Hippocampal formation (tissue), 2 donors: Measurements from ENCODE around the gene BBS4.

Experiments
- DNase-seq, 2 donors: peaks; one replicate each; lab custom pipeline; 2025; lab: John Stamatoyannopoulos, UW

Gene BBS4

DNA sequence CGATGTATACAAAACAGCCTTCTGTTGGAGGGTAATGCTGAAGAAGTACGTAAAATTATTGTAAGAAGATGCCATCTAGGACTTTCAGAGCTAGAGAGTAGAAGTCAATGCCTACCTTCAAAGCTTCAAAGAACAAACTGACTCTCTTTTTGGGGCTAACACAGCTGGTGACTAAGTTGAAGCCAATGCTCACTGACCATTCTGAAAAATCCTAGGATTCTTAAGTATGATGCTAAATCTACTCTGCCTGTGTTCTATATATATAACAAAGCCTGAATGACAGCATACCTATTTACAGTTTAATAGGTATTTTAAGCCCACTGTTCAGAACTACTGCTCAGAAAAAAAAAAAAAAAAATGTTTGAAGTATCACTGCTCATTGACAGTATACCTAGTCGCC, 78.6 kb downstream of the BBS4 start:
- DNase-seq: no peak

DNA sequence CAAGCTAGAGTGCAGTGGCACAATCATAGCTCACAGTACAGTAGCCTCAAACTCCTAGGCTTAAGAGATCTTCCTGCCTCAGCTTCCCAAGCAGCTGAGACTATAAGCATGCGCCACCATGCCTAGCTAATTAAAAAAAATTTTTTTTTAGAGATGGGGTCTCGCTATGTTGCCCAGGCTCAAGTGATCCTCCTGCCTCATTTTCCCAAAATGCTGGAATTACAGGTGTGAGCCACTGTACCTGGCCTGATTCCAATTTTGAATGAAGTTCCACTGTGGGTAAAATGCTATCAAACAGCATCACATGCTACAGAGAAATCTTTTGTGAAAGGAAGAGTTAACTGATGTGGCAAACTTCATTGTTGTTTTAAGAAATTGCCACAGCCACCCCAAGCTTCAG, 80.0 kb downstream of the BBS4 start:
- DNase-seq: no peak

DNA sequence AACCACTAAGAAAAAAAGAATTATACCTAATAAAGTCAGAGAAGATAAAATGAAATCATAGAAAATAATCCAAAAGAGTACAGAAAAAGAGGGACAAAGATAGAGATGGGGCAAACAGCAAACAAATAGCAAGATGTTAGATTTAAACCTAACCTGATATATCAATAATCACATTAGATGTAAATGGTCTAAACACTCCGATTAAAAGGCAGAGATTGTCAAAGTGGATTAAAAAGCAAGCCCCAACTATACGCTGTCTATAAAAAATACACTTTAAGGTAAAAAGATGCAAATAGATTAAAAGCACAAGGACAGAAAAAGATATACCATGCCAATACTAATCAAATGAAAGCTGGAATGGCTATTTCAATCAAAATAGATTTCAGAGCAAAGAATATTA, 80.8 kb downstream of the BBS4 start:
- no peak for DNase-seq

DNA sequence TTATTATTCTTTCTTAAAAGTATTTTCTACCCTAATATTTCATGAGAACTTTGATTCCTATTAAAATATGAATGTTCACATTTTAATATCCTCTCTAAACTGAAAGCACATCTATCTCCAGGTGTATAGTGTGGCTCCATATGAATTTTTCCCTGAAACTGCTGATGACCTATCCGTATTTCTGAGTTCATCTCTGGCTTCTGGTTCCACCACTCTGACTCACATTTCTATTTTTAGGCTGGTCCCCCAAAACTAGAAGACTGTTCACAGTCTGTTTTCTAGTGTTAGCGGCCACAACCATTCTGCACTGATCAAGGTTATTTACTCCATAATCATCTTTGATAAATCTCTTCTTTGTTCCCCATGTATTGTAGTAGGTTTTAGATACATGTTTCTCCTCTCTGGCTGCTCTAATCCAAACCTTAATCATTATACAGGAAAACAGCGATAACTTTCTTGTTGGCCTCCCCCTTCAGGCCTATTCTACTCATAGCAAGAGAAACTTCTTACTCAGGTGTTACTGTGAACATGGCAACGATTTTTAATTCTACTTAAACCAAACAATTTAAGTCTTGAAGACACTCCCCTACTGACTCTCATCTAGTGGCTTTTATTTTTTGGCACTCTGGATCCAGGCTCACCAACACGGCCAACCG, 84.8 kb downstream of the BBS4 start:
- DNase-seq: no peak

DNA sequence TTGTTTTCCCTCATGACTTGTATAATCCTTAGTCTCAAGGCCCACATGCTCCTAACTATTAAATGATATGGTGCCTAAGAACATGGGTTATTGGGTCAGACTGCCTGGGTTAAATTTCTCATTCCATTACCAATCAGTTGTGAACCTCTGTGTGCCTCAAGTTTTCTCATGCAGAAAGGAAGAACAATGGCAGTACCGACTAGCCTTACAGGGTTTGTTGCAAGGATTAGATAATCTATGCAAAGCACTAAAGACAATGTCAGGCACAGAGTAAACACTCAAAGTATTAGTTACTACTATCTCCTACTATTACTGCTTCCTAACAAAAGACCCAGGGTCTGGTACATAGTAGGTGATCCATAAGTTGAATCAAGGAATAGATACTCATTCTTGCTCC, 85.3 kb downstream of the BBS4 start:
- no peak for DNase-seq

DNA sequence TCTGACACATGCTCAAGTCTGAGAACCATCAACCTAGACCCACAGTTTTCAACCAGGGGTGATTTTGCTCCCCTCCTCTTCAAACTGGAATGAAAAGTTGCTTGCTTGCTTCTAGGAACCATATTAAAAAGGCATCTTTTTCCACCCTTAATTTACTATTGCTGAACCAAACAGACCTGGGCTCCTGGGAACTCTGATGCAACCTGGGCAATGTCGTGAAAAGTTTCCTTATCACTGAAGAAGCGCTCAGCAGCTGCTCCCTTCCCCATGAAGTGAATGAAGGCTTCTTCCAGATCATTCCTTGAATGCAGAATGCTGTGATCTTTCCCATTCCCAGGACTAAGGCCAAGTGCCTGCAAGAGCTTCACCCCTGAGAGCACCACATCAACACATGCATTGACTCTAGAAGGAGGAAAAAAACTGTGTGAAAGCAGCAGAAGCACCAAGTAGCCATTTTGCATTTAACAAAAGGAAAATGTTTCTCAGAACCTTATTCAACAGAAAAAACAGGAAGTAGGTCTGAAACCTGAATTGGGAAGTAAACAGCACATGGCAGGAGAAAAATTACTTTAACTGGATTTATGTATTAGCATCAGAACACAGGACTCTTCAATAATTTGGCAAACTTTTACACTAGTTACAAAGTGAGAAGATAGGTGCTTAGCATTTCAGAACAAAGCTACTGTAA, 88.8 kb downstream of the BBS4 start:
- DNase-seq: no peak

DNA sequence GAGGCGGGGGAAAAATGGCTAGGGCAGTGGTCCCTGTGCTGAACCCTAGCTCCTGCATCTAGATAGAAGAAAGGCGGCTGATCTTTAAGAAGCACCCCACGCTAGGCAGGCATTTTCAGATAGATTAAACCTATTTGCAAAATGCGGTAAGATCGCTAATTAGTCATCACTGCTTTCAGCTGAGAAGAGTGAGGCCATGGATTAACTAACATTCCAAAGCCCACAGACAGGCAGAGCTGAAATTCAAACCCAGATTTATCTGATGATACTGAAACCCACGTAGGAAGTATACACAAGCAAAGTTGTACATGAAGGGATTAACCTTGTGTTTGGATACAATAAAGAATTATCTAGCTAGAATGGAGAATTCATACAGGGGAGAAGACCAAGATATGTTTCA, 92.8 kb downstream of the BBS4 start:
- no peak for DNase-seq

DNA sequence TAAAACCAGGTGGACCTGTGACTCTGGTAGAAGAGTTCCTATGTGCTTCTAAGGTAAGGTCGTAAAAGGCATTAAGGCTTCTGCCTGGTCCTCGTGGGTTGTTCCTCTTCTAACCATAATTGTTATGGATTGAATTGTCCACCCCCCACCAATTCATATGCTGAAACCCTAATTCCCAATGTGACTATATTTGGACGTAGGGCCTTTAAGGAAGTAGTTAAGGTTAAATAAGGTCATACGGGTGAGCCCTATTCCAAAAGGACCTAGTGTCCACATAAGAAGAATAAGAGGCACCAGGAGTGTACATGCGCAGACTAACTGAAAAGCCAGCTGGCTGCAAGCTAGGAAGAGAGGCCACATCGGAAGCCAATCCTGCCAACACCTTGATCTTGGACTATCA, 95.6 kb downstream of the BBS4 start:
- DNase-seq: no peak

DNA sequence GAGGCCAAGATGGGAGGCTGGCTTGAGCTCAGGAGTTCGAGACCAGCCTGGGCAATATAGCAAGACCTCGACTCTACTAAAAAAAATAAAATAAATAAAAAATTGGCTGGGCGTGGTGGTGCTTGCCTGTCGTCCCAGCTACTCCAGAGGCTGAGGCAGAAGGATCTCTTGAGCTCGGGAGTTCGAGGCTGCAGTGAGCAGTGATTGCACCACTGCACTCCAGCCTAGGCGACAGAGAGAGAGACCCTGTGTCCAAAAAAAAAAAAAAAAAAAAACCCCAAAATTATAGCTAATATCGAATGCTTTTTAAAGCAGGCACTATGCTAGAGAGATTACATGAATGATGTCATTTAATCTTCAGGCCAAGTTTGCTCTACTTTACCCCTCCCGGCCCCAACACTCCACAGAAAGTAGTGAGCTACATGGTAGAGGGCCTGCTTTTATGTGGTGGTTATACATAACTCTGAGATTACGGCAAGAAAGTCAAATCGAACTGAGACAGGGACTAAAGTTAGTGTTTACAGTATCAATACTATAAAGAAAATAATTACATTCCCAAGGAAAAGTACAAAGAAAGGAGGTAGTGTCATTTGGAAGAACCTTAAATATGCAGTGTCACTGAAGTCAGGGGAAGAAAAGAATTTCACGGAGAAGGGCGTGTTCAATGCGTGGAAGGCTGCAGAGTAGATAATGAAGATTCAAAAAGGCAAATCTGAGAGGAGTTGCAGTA, 96.4 kb downstream of the BBS4 start:
- DNase-seq: no peak

DNA sequence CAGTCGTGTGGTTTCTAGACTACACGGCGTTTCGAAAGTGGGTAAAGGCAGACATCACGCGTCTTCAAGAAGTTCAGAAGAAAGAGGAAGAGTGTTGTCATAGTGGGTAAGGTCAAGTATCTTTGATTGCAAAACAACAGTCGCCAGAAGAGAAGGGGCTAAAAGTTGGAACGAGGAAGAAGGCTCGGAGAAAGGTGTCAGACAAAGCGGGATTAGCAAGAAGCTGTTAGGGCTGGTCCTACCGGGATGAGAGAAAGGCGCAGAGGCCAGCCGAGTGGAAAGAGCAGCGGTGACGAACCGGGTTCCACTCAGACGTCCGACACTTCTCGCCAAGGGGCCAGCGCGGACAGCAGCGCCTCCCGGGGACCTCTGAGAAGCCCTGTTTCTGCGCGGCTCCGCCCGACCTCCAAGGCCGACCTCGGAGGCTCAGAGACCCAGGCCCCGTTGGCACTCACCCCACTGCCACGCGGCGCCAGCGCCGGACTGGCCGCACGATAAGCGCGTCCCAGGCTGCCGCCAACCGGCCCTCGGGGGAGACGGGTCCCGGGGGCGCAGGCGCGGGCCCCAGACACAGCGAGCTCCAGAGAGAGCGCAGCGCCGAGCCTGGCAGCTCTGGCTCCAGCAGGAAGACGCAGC, 97.1 kb downstream of the BBS4 start:
- DNase-seq: peak in 1 of 2 donors; percentile 44

DNA sequence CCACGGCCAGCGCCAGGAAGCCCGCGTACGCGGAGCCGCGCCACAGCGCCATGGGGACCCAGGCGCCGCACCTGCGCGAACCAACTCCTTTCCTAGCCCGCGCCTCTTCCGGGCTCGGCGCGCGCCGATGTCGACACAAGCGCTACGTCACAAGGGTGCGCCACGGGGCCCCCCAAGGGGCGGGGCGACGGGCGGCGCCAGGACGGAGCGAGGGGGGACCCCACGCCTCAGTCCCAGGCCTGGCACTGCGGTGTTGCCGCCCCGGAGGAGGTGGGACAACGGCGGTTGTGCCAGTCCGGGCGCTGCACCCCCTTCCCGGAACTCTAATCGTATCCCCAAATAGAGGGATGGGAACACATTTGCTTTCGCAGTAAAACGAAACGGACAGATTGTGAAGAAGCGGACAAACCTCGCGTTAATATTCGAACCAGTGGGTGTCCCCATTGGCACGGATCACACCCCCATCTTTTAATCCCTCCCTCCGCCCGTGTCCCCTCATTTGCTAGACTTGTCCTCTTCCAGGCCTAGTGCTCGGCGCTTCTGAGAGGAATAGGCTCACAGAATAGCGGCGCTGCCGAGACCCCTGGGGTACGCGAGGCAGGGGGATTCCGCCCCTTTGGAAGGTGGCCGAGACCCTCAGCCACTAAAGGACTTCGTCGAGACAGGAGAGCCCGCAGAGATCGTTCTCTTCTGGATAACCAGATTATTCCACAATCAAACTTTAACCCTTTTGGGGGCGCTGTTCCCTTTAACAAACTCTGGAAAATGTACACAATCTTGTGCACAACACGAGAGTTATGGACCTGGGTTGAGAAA, 97.8 kb downstream of the BBS4 start, which contains the start of gene ADPGK:
ADPGK (minus strand) TSS at position 119 of the 816 bp plus-strand sequence; CDS start at position 52, 67 bp downstream.
- peak; percentile 84 to 90 for DNase-seq

DNA sequence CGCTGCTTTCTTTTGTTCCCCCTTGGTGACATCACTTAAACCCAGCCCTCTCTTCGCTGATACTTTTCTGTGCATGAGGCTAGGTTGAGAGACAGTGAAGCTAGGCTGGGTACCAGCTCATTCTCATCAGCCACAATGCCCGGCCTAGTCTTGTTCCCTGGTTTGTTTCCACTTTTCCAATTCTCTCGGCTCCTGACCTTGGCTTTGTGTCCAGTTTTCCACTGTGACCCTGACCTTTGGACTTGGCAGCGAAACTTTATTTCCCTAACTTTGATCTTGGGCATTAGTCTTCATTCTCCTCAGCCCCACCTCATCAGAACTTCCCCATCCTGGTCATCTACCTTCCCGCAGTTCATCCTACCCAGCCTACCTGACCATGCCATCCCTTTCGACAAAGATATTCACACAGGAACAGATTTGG, 98.5 kb downstream of the BBS4 start:
- DNase-seq: no peak

DNA sequence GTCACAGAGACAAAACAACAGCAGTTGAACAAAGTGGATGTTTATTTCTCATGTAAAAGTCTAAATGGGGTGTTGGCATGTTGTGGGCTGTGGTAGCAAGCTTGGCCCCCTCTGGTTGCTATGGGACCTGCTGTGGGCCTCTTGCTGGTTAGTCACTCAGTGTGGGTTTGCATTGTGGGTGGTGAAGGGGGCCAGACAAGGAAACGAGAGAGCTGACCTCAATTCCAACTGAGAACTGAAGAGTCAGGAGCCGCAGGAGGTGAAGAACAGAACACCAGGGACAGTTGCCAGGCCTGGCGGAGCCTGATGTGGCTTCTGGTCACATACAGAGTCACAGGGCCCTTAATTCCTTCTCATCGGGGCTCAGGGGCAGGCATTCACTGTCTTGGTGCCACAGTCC, 99.4 kb downstream of the BBS4 start:
- DNase-seq: no peak

DNA sequence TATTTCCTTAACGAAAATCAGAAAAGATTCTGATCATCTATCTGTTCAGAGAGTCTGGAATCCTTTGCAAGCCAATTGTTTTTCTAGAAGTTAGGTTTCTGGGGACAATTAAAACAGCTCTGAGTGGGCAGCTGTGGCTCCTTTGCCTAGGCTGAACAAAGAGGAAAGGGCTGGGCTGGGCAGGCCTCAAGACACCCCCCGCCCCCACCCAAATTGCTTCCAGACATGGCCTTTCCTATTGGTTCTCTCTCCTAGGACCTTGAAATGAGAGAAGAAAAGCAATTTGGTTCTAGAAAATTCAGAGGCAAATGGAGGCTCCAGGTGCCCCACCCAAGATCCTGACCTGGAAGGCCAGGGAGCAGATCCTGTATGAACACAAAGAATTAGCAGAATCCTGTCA, 99.8 kb downstream of the BBS4 start:
- no peak for DNase-seq

DNA sequence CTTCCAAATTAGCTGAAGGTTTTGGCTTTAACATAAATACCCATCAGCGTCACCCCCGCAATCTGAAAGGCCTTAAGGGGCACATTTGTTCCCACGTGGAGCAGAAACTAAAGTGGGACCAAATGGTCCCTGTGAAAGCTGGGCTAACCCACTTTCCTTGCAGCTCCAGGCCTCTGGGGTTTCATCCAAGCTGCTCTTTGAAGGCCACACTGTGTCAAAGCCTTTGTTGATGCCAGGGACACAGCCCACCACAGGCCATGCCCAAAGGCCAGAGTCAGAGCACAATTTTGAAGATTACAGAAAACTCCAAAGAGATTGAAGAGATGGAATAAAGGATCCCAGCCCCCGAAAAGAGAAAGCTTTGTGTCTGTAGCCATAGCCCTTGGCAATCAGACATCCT, 100.2 kb downstream of the BBS4 start:
- DNase-seq: no peak

DNA sequence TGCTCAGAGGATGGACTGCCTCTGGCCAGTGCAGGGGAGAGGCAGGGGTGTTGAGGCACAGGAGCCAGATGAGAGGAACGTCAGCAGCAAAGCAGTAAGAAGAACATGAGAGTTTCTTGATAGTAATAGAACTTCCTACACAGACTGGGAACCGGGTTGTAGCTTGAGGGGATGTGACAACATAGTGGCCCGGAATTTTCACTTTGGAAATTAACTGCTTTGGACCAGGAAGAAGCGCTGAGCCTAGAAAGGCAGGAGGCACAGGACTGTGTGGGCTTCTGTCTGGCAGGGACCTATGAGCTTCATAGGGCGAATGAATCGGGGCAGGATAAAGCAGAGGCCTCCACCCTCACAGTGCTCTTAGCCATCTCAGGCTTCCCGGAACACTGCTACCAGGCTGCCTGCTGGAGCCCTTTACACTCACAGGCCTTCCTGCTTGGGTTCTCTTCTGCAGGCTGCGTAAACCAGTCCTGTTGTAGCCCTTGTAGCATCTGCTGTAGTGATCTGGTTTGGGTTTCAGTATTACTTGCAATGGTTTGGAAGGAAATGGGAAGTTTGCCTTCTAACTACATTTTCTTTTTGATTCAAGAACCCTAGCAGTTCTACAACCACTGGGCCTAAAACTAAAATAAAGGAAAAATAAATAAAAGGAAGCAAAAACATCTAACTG, 100.8 kb downstream of the BBS4 start:
- no peak for DNase-seq

DNA sequence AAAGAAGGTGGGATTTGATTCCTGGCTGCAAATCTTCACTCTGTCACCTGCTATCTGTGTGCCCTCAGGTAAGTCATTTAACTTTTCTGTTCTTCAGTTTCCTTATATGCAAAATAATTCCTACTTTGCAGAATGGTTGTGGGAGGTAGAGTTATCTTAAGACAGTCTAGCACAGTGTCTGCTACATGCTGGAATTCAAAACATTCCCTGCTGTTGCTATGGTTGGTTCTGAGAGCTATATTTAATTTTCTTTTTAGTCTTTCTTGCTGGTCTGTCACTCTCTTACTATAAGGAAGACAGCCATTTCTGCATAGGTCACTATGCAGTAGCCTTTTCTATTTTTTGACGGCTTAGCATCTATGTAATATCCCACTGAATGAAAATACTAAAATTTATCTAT, 101.5 kb downstream of the BBS4 start:
- no peak for DNase-seq
